NK-92 (cell line): ENCODE data around the gene CLCN4.

Experiments used
- DNase-seq: peaks from one replicate; lab custom pipeline; 2025; ENCODE audit not compliant: unreplicated experiment; lab: John Stamatoyannopoulos, UW

CLCN4 gene

GRCh38 chrX:10156199-10157031 lies at the start of gene CLCN4:
Gene CLCN4, plus strand, starts transcription at chrX:10156975. Its CDS starts 28,058 bp downstream, at chrX:10185033.
- DNase-seq = no peak

GRCh38 chrX:10107483-10107882 lies 49.3 kb upstream of the CLCN4 start:
- no peak for DNase-seq

GRCh38 chrX:10108288-10108687 lies 48.5 kb upstream of the CLCN4 start:
- no peak for DNase-seq

- no peak for DNase-seq
Observed at GRCh38 chrX:10109695-10110094, 47.1 kb upstream of the CLCN4 start.

- DNase-seq = no peak
Observed at GRCh38 chrX:10110316-10110935, 46.3 kb upstream of the CLCN4 start.

- DNase-seq = no peak
Observed at GRCh38 chrX:10110984-10111363, 45.8 kb upstream of the CLCN4 start.

GRCh38 chrX:10111364-10112148 lies 45.2 kb upstream of the CLCN4 start:
- DNase-seq = no peak

GRCh38 chrX:10112510-10112909 lies 44.3 kb upstream of the CLCN4 start:
- DNase-seq = no peak

GRCh38 chrX:10115082-10115481 lies 41.7 kb upstream of the CLCN4 start:
- no peak for DNase-seq

- no peak for DNase-seq
Observed at GRCh38 chrX:10117301-10117700, 39.5 kb upstream of the CLCN4 start.

GRCh38 chrX:10117864-10118377 lies 38.9 kb upstream of the CLCN4 start:
- DNase-seq = no peak

GRCh38 chrX:10118530-10118929 lies 38.2 kb upstream of the CLCN4 start:
- no peak for DNase-seq

GRCh38 chrX:10119399-10119990 lies 37.3 kb upstream of the CLCN4 start:
- no peak for DNase-seq

- no peak for DNase-seq
Observed at GRCh38 chrX:10120331-10120730, 36.4 kb upstream of the CLCN4 start.

- DNase-seq = no peak
Observed at GRCh38 chrX:10120828-10121227, 35.9 kb upstream of the CLCN4 start.

GRCh38 chrX:10121787-10122186 lies 35.0 kb upstream of the CLCN4 start:
- no peak for DNase-seq

GRCh38 chrX:10124506-10125247 lies 32.1 kb upstream of the CLCN4 start:
- no peak for DNase-seq

- no peak for DNase-seq
Observed at GRCh38 chrX:10125248-10125615, 31.5 kb upstream of the CLCN4 start.

GRCh38 chrX:10126044-10126443 lies 30.7 kb upstream of the CLCN4 start:
- DNase-seq = no peak

GRCh38 chrX:10126834-10127233 lies 29.9 kb upstream of the CLCN4 start:
- DNase-seq = no peak

GRCh38 chrX:10128386-10128785 lies 28.4 kb upstream of the CLCN4 start:
- DNase-seq = no peak
